HPDE6-E6E7 (cell line): ENCODE results near the gene PROX2.

ENCODE experiments used
- DNase-seq: peaks from one replicate; pipeline ENCODE4 v3.0.0; 2011; ENCODE audit warnings: missing footprints; ENCODE audit errors: extremely low spot score

Gene PROX2

GRCh38 chr14:74875941-74876913 lies at the start of gene PROX2:
Gene PROX2 (minus strand): TSS chr14:74876145. CDS start chr14:74863834, 12,311 bp downstream.
- DNase-seq = no peak

- no peak for DNase-seq
Observed at GRCh38 chr14:74924061-74924460, 48.1 kb upstream of the PROX2 start.

- DNase-seq = peak; percentile 93
Observed at GRCh38 chr14:74922752-74923401, 46.9 kb upstream of the PROX2 start, which contains the start of gene RPS6KL1. Gene RPS6KL1 (minus strand): TSS chr14:74923260. CDS start chr14:74921541, 1,719 bp downstream.

GRCh38 chr14:74921987-74922751 lies 46.2 kb upstream of the PROX2 start:
- no peak for DNase-seq

- no peak for DNase-seq
Observed at GRCh38 chr14:74921053-74921620, 45.2 kb upstream of the PROX2 start.

- no peak for DNase-seq
Observed at GRCh38 chr14:74920281-74920680, 44.3 kb upstream of the PROX2 start.

- DNase-seq = no peak
Observed at GRCh38 chr14:74919421-74920165, 43.6 kb upstream of the PROX2 start.

- no peak for DNase-seq
Observed at GRCh38 chr14:74918380-74918779, 42.4 kb upstream of the PROX2 start.

- no peak for DNase-seq
Observed at GRCh38 chr14:74917646-74918081, 41.7 kb upstream of the PROX2 start.

GRCh38 chr14:74917178-74917543 lies 41.2 kb upstream of the PROX2 start:
- no peak for DNase-seq

GRCh38 chr14:74915826-74916225 lies 39.9 kb upstream of the PROX2 start:
- DNase-seq = no peak

- DNase-seq = no peak
Observed at GRCh38 chr14:74915426-74915825, 39.5 kb upstream of the PROX2 start.

GRCh38 chr14:74913986-74914573 lies 38.1 kb upstream of the PROX2 start:
- DNase-seq = peak; percentile 80

GRCh38 chr14:74913393-74913910 lies 37.5 kb upstream of the PROX2 start:
- DNase-seq = no peak

GRCh38 chr14:74912801-74913200 lies 36.9 kb upstream of the PROX2 start:
- DNase-seq = no peak

- no peak for DNase-seq
Observed at GRCh38 chr14:74912111-74912510, 36.2 kb upstream of the PROX2 start.

GRCh38 chr14:74911704-74912103 lies 35.8 kb upstream of the PROX2 start:
- no peak for DNase-seq

GRCh38 chr14:74911221-74911620 lies 35.3 kb upstream of the PROX2 start:
- no peak for DNase-seq

- no peak for DNase-seq
Observed at GRCh38 chr14:74910556-74910955, 34.6 kb upstream of the PROX2 start.

- no peak for DNase-seq
Observed at GRCh38 chr14:74909911-74910310, 34.0 kb upstream of the PROX2 start.
